ENCODE data around the gene RTP1. TPM values are rescaled to one million over a fixed set of nuclear protein-coding genes. Genes with fewer than 3 reads are reported as not detected.
"Not testable (repeated sequence)": the region's sequence is repeated elsewhere in the genome, so short reads cannot be mapped to it uniquely, and the experiment has no call there.

RTP1 gene
- total RNA-seq, 4 donors from 2014 or later, result not detected

DNA sequence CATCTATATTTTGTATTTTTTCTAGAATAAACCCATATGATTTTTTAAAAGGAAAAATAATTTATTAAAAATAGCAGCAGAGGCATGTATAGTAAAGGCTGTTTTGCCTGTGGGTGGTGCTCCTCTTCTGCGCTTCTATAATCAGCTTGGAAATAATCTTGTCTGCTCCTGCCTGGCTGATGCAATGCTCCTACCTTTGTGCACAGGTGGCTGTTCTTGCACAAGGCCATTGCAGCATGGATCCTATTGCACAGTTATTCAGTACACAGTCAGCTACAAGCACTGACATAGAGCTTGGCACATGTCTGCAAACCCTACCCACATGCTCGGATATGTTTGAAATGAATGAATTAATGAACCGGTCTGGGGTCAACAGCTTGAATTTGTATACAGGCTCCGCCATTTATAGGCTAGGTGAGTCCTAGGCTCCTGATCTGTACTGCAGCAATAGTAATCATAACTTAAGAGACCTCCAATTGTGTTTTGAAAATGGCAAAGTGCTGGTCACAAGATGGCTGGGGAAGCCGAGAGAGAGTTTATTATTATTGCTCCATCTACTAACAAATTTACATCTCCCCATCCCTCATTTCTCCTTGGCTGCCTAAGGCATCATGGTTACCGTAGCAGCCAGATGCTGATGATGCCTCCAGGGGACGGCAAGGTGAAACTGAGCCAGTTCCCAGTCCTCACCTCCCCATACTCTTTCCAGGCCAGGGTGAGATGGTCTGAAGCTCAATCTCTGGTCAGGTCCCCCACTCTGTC is 532 bp upstream of the RTP1 start:
- Histone ChIP-seq H3K27me3 (no peaks in the 10 kb centered on the region), H3K9me3 (no peaks in the 10 kb centered on the region), H3K4me3 (replicated peaks in 1 of 3) (no peak overlapping the region), H3K27ac (no peak overlapping the region), H3K36me3 (no peaks in the 10 kb centered on the region), H3K4me1 (no peaks in the 10 kb centered on the region)
- TF ChIP-seq POLR2A (IDR thresholded peaks at IDR 0.05), result no peak
- TF ChIP-seq CTCF (IDR thresholded peaks at IDR 0.05), result no peak
- intact Hi-C loops (cut with DNase I), result no loop called here
- no peak for DNase-seq
- 81 to 82% methylated on average over 7 of the region's 7 CpGs for WGBS, 2 donors

GRCh38 chr3:187198490-187198889 is 1.2 kb downstream of the RTP1 start:
- intact Hi-C loops (cut with DNase I), result no loop called here
- Histone ChIP-seq H3K27me3 (no peaks in the 10 kb centered on the region), H3K4me1 (no peaks in the 10 kb centered on the region), H3K27ac (no peak overlapping the region), H3K4me3 (replicated peaks in 1 of 3) (no peak overlapping the region), H3K9me3 (no peaks in the 10 kb centered on the region), H3K36me3 (no peaks in the 10 kb centered on the region)
- DNase-seq, result no peak
- WGBS, 2 donors, result 92 to 97% methylated on average over 4 of the region's 4 CpGs
- TF ChIP-seq POLR2A (IDR thresholded peaks at IDR 0.05) (no peak), CTCF (IDR thresholded peaks at IDR 0.05) (no peak)

DNA sequence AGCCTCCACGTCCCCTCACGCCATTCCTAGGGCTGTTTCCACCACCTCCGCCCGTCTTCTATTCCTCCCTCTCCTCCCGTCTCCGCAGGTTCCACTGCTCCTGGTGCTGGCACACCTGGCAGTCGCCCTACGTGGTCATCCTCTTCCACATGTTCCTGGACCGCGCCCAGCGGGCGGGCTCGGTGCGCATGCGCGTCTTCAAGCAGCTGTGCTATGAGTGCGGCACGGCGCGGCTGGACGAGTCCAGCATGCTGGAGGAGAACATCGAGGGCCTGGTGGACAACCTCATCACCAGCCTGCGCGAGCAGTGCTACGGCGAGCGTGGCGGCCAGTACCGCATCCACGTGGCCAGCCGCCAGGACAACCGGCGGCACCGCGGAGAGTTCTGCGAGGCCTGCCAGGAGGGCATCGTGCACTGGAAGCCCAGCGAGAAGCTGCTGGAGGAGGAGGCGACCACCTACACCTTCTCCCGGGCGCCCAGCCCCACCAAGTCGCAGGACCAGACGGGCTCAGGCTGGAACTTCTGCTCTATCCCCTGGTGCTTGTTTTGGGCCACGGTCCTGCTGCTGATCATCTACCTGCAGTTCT is 2.3 kb downstream of the RTP1 start:
- H3K9me3 ChIP-seq; H3K4me1 ChIP-seq; intact Hi-C loops (cut with DNase I); H3K4me3 ChIP-seq (replicated peaks in 1 of 3); H3K36me3 ChIP-seq; H3K27me3 ChIP-seq; H3K27ac ChIP-seq; DNase-seq: not testable (repeated sequence)
- 95 to 96% methylated on average over 19 to 34 of the region's 44 CpGs for WGBS, 2 donors

- Histone ChIP-seq H3K27ac (no peak overlapping the region), H3K4me1 (peaks cover 6 to 9% of the 10 kb centered on the region in 2 donors), H3K9me3 (no peaks in the 10 kb centered on the region), H3K27me3 (no peaks in the 10 kb centered on the region), H3K4me3 (replicated peaks in 1 of 3) (no peak overlapping the region), H3K36me3 (no peaks in the 10 kb centered on the region)
- intact Hi-C loops (cut with DNase I), result no loop called here
- 68 to 85% methylated on average over 2 of the region's 2 CpGs for WGBS, 2 donors
- TF ChIP-seq POLR2A (IDR thresholded peaks at IDR 0.05) (no peak), CTCF (IDR thresholded peaks at IDR 0.05) (no peak)
- DNase-seq, result no peak
Observed at GRCh38 chr3:187205683-187206082, 8.4 kb downstream of the RTP1 start.

- WGBS, 2 donors, result 78 to 90% methylated on average over 2 of the region's 2 CpGs
- TF ChIP-seq POLR2A (IDR thresholded peaks at IDR 0.05), result no peak
- TF ChIP-seq CTCF (IDR thresholded peaks at IDR 0.05), result no peak
- H3K27me3 ChIP-seq, result no peaks in the 10 kb centered on the region
- no peaks in the 10 kb centered on the region for H3K9me3 ChIP-seq
- H3K36me3 ChIP-seq, result no peaks in the 10 kb centered on the region
- intact Hi-C loops (cut with DNase I), result no loop called here
- peaks cover 8 to 12% of the 10 kb centered on the region in 2 donors for H3K4me1 ChIP-seq
- H3K27ac ChIP-seq, result no peak overlapping the region
- H3K4me3 ChIP-seq (replicated peaks in 1 of 3), result no peak overlapping the region
- DNase-seq, result no peak
Observed at GRCh38 chr3:187207062-187207461, 9.8 kb downstream of the RTP1 start.

Measured in thyroid gland (tissue), 4 donors.